CD4-positive, alpha-beta T cell treated with Interleukin-15 for 4 hours (primary cell): ENCODE results near the gene UQCC2.

ENCODE experiments used
- DNase-seq: peaks from one replicate; pipeline ENCODE4 v3.0.0-alpha.2; 2020; ENCODE audit warnings: low spot score

UQCC2 gene

GRCh38 chr6:33690766-33691165, 20.7 kb downstream of the UQCC2 start:
- no peak for DNase-seq

GRCh38 chr6:33689879-33690278, 21.6 kb downstream of the UQCC2 start:
- DNase-seq: no peak

GRCh38 chr6:33689148-33689494, 22.4 kb downstream of the UQCC2 start:
- DNase-seq: no peak

GRCh38 chr6:33688451-33689147, 22.9 kb downstream of the UQCC2 start:
- no peak for DNase-seq

- DNase-seq: no peak
Measured at GRCh38 chr6:33688006-33688405, 23.5 kb downstream of the UQCC2 start.

- DNase-seq: no peak
Measured at GRCh38 chr6:33686981-33687975, 24.2 kb downstream of the UQCC2 start.

GRCh38 chr6:33686225-33686924, 25.1 kb downstream of the UQCC2 start:
- no peak for DNase-seq

- DNase-seq: no peak
Measured at GRCh38 chr6:33685411-33686224, 25.9 kb downstream of the UQCC2 start.

- DNase-seq: no peak
Measured at GRCh38 chr6:33684983-33685382, 26.5 kb downstream of the UQCC2 start.

- no peak for DNase-seq
Measured at GRCh38 chr6:33684428-33684896, 27.0 kb downstream of the UQCC2 start.

- DNase-seq: no peak
Measured at GRCh38 chr6:33683576-33684427, 27.7 kb downstream of the UQCC2 start.

- DNase-seq: peak; percentile 41
Measured at GRCh38 chr6:33683051-33683571, 28.4 kb downstream of the UQCC2 start.

GRCh38 chr6:33682341-33682740, 29.2 kb downstream of the UQCC2 start:
- DNase-seq: no peak

GRCh38 chr6:33679761-33680160, 31.7 kb downstream of the UQCC2 start:
- DNase-seq: no peak

- no peak for DNase-seq
Measured at GRCh38 chr6:33678932-33679490, 32.5 kb downstream of the UQCC2 start.

GRCh38 chr6:33678233-33678931, 33.1 kb downstream of the UQCC2 start:
- no peak for DNase-seq

- no peak for DNase-seq
Measured at GRCh38 chr6:33677689-33678088, 33.8 kb downstream of the UQCC2 start.

GRCh38 chr6:33677143-33677660, 34.3 kb downstream of the UQCC2 start:
- no peak for DNase-seq
